Measurements from ENCODE around the gene GAPVD1. TPM values are rescaled to one million over a fixed set of nuclear protein-coding genes. Genes with fewer than 3 reads are reported as not detected.
A peak's percentile ranks its signal among the peaks of the same experiment; 100 is the strongest.

The GAPVD1 gene
- total and polyA plus RNA-seq, 12 donors: 6.9 to 40.0 (median 34.5) TPM

DNA sequence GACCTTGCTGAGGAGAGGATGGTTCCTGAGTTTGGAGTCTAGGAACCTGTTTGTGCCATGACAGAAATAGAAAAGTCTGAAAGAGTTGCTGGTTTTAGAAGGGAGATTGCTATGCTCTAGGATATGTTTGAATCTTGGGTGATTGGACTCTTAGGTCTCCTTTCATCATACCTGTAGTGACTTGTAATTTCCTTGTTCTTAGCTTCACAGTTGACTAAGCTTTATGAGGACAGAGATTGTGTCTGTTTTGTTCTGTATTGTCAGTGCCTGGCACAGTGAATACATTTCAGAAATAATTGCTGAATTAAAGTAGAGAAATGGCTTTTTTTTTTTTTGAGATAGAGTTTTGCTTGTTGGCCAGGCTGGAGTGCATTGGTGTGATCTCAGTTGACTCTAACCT lies 31.5 kb downstream of the GAPVD1 start:
- intact Hi-C loops (cut with DNase I): no loop called here
- no peak overlapping the region for H3K4me3 ChIP-seq
- no peaks in the 10 kb centered on the region for H3K27me3 ChIP-seq
- H3K36me3 ChIP-seq: peaks cover 0 to 15% (median 7%) of the 10 kb centered on the region in 9 donors
- H3K9me3 ChIP-seq: no peaks in the 10 kb centered on the region
- ATAC-seq: peak in 1 of 8 donors; percentile 15
- H3K27ac ChIP-seq: no peak overlapping the region
- peaks cover 0 to 38% (median 17%) of the 10 kb centered on the region in 9 donors for H3K4me1 ChIP-seq
- TF ChIP-seq, protein P1, sequence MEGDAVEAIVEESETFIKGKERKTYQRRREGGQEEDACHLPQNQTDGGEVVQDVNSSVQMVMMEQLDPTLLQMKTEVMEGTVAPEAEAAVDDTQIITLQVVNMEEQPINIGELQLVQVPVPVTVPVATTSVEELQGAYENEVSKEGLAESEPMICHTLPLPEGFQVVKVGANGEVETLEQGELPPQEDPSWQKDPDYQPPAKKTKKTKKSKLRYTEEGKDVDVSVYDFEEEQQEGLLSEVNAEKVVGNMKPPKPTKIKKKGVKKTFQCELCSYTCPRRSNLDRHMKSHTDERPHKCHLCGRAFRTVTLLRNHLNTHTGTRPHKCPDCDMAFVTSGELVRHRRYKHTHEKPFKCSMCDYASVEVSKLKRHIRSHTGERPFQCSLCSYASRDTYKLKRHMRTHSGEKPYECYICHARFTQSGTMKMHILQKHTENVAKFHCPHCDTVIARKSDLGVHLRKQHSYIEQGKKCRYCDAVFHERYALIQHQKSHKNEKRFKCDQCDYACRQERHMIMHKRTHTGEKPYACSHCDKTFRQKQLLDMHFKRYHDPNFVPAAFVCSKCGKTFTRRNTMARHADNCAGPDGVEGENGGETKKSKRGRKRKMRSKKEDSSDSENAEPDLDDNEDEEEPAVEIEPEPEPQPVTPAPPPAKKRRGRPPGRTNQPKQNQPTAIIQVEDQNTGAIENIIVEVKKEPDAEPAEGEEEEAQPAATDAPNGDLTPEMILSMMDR (IDR thresholded peaks at IDR 0.05): no peak
- DNase-seq: no peak

DNA sequence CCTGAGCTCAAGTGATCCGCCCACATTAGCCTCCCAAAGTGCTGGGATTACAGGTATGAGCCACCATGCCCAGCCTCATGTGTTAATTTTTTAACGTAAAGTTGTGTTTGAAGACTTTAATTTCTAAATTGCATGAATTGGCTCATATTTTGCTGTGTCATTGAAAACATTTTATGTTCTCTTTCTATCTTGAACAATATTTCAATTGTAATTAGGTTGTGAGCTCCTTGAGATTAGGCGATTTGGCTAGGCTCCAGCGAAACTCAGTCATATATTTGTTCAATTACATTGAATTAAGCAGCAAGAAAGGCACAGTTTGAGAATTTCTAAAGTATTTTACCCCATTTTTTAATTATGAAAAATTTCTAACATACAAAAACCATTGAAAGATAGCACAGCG lies 34.0 kb downstream of the GAPVD1 start:
- 95 to 96% methylated on average over 5 of the region's 5 CpGs for WGBS, 2 donors
- TF ChIP-seq, protein P1 (IDR thresholded peaks at IDR 0.05): no peak
- no peak overlapping the region for H3K4me3 ChIP-seq
- DNase-seq (no peak), ATAC-seq (no peak)
- no peak overlapping the region for H3K27ac ChIP-seq
- H3K9me3 ChIP-seq: no peaks in the 10 kb centered on the region
- H3K27me3 ChIP-seq: no peaks in the 10 kb centered on the region
- peaks cover 0 to 25% (median 10%) of the 10 kb centered on the region in 9 donors for H3K36me3 ChIP-seq
- intact Hi-C loops (cut with DNase I): no loop called here
- peaks cover 0 to 26% (median 11%) of the 10 kb centered on the region in 9 donors for H3K4me1 ChIP-seq

DNA sequence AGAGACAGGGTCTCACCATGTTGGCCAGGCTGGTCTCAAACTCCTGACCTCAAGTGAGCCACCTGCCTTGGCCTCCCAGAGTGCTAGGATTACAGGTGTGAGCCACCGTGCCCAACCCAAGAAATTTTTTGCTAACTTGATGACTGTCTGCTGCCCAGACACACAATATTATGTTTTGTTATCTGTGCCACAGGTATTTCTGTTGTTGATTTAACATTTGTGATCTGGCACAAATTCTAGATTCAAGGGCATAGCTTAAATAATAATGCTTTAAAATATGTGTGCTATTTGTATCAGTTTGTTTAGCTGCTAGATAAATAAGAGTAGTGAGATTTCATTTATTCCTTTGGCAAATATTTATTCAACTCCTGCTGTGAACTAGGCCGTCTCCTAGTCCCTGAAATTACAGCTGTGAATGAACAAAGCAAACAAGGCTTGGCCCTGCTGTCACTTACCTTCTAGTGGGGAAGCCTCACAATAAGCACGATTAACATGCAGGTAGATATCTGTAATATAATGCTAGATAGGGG lies 35.3 kb downstream of the GAPVD1 start:
- TF ChIP-seq, protein P1 (IDR thresholded peaks at IDR 0.05): no peak
- peak overlapping the region in 1 of 10 donors; percentile 7 for H3K27ac ChIP-seq
- H3K36me3 ChIP-seq: peaks cover 0 to 37% (median 7%) of the 10 kb centered on the region in 9 donors
- intact Hi-C loops (cut with DNase I): no loop called here
- DNase-seq (no peak), ATAC-seq (no peak)
- H3K9me3 ChIP-seq: no peaks in the 10 kb centered on the region
- 73 to 76% methylated on average over 3 of the region's 3 CpGs for WGBS, 2 donors
- H3K4me3 ChIP-seq: no peak overlapping the region
- no peaks in the 10 kb centered on the region for H3K27me3 ChIP-seq
- peaks cover 0 to 18% (median 11%) of the 10 kb centered on the region in 9 donors for H3K4me1 ChIP-seq

DNA sequence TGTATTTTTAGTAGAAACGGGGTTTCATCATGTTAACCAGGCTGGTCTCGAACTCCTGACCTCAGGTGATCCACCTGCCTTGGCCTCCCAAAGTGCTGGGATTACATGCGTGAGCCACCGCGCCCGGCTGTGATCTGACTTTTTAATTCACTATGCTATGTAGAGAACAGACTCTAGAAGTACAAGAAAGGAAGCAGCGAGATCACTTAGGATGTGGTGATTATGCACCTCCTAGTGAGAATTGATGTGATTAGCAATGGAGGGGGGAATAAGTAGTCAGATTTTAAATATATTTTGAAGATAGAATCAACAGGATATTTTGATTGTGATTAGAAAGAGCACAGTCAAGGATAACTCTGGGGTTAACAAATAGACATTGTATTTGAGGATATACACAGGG lies 36.3 kb downstream of the GAPVD1 start:
- WGBS, 2 donors: 96 to 98% methylated on average over 7 of the region's 7 CpGs
- Histone ChIP-seq H3K4me1 (peaks cover 0 to 17% (median 6%) of the 10 kb centered on the region in 9 donors), H3K27me3 (no peaks in the 10 kb centered on the region)

More for the DNA sequence above, 36.3 kb downstream of the GAPVD1 start:
- Histone ChIP-seq H3K36me3 (peaks cover 0 to 47% (median 11%) of the 10 kb centered on the region in 9 donors), H3K4me3 (no peak overlapping the region), H3K27ac (no peak overlapping the region), H3K9me3 (no peaks in the 10 kb centered on the region)
- DNase-seq (no peak), ATAC-seq (no peak)
- intact Hi-C loops (cut with DNase I): no loop called here
- TF ChIP-seq, protein P1 (IDR thresholded peaks at IDR 0.05): no peak
